GM18499 (cell line): ENCODE measurements around the gene ADAMTS10.
"Not testable (repeated sequence)": the region's sequence is repeated elsewhere in the genome, so short reads cannot be mapped to it uniquely, and the experiment has no call there.

ENCODE experiments used
- ATAC-seq: cut with Tn5 transposase; IDR thresholded peaks from one replicate; pipeline ENCODE4 v1.9.1; 2021; ENCODE audit warnings: moderate number of reproducible peaks; ENCODE audit not compliant: insufficient read depth, unreplicated experiment

Gene ADAMTS10

DNA sequence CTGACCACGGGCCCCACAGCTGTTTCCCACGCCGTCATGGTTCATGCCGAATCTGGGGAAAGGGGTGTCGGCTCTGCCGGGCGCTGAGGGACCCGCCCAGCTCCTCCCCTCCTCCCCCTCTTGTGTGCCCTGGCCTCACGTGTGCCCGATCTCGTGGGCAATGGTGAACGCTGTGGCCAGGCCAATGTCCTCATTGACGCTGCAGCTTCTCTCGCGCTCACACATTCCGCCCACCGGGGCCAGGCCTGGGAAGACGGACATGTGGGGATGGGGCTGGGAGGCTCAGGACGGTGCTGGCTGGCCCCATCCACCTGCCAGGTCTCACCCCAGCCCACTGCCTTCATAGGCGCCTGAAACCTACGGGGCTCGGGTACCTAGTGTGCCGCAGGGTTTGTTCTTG is 14.3 kb downstream of the ADAMTS10 start:
- ATAC-seq, result no peak

DNA sequence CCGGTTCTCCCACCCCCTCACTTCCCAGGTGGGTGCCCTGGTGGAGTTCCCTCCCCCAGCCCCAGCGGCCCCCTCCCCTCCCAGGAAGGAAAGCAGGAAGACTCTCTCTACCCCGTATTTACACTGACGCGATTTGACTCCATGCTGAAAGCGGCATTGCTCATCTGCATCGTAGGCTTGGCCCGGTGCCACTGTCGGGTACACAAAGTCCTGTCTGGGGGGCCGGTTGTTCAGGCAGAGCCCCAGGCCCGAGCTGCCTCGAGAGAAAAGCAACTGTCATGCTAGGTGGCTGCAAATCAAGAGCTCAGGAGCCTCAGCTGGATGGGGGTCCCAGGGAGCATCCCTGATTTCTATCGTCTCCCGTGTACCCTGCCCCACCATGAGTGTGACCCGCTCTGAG is 14.9 kb downstream of the ADAMTS10 start:
- no peak for ATAC-seq

DNA sequence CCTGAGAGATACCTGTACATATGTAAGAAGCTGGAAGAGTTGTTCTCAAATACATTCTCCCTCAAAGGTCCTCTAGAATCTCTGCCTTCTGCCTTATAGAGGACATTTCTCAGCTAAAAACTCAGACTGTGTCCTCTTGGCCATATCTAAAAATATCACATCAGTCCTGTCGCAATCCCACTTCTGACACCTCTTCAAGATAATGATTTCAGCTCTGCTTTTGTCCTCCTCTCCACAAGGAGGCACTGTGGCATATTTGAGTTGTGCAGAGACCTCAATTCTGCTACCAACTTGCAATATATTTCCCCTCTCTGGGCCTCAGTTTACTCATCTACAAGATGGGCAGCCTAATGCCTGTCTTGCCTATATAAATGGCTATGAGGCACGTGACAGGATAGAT is 16.6 kb downstream of the ADAMTS10 start:
- ATAC-seq, result no peak

DNA sequence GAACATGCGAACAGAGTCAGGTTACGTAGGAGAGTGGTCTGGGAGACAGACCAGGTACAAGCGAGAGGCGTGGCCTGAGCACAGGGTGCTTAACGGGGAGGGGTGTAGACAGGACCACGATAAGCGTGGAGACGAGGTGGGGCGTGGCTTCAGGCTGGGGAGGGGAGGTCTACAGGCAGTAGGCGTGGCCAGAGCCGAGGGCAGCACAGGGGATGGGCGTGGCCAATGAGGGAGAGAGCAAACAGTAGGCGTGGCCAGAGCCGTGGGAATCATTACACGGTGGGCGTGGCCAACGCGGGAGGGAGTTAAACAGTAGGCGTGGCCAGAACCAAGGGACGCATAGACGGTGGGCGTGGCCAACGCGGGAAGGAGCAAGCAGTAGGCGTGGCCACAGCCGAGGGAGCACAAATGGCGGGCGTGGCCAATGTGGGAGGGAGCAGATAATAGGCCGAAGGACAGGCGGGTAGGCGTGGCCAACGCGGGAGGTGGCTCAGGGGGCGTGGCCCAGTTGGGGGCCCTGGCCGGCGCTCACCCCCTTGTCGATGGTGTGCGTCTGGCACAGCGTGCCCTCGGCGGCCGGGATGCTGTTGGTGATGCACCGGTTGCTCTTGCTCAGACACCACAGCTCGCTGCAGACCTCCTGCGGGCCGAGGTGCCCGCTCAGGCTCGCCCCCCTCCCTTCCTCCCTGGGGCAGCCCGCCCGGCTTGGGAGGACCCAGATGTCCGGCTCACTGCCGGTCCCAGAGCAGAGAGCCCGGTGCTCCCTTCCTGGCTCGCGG is 18.1 kb downstream of the ADAMTS10 start:
- ATAC-seq, result no peak

DNA sequence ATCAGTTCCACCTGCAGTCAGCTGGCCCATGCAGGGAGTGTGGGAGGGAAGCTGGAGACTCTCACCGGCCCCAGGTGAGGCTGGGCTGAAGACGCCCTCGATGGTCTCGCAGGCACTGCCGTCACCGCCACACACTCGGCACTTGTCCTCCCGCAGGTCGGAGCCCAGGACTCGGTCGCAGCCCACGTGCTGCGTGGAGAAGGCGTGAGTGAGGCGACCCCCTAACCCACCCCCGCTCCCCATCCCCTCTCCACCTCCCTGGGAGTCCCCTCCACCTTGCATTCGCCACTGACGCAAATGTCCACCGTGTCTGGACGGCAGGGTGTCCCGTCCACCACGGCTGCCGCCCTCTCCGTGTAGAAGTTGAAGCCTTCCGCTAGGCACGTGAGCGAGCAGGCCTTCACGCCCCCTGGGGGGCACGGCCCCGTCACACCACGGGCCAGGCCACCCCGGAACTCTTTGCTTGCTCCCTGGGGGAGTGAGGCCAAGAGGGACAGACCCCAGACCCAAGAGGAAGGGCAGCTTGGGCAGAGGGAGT is 21.3 kb downstream of the ADAMTS10 start:
- no peak for ATAC-seq

DNA sequence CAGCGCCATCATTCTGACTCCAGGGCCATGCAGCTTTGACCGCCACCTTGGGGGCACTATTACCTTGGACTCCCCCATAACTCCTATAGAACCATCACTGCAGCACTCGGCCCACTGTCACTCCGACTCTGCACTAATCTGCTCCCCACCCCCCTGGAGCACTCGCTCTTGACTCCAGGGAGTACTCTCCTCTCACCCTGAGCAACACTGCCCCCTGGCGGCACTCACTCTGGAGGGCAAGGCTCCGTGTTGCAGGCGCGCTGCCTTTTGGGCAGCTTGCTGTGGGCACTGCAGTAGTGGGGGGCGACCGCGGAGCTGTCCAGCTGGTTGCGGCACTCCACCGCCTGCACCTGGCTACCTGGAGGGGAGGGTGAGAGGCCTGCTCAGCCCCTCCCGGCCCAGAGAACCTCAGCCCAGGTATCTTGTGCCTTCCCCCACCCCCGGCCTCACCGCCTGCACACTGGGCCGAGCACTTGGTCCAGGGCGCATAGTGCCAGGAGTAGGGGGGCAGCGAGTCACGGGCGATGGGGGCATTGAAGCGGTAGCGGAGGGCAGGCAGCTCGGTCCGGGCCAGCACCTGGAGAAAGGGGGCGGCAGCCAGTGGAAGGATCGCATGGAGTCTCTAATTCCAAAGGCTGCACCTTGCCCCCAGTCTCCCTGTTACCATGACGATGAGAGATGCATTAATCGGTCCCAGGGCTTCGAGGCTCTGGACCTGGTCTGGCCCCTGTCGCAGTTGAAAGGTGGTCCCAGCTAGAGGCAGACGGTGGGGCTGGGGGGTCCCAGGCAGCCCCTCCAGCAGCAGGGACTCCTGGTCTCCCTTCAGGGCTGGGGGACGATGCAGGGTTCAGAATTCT is 24.4 kb downstream of the ADAMTS10 start:
- no peak for ATAC-seq

DNA sequence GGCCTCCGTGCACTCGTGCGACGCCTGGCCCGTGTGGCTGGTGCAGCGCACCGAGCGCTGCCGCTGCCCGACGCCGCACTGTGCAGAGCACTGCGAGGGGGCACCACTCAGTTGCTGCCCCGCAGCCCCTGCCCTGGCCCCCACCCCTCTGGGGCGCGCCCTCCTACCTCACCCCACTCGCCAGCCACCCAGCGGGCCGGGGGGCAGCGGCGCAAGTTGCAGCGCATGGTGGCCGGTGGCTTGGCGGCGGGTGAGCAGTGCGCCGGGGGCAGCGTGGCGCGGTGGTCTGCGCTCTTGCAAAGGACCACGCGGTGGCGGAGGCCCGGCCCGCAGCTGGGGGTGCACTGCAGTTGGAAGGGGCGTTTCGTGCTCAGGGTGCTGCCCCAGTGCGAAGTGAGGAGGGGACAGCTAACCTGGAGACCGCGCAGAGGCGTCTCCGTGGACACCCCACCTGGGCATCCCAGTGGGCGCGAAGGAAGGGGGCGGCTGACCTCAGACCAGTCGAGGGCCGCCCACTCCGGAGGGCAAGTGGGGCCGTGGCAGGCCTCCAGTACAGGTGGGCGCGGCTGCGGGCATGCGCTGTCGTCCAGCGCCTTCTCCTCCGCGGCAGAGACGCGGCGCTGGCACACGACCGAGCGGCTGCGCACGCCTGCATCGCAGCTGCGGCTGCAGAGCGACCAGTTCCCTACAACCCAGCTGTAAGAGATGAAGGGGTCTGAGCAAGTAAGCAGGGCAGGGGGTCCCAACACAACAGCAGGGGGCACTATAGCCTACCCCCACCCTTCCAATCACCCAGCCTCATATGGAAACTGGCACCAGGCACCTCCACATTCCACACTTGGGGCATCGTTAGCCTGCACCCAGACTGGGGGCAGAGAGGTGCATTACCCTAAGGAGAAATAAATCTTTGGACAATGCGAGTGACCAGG is 25.3 kb downstream of the ADAMTS10 start:
- ATAC-seq, result no peak

DNA sequence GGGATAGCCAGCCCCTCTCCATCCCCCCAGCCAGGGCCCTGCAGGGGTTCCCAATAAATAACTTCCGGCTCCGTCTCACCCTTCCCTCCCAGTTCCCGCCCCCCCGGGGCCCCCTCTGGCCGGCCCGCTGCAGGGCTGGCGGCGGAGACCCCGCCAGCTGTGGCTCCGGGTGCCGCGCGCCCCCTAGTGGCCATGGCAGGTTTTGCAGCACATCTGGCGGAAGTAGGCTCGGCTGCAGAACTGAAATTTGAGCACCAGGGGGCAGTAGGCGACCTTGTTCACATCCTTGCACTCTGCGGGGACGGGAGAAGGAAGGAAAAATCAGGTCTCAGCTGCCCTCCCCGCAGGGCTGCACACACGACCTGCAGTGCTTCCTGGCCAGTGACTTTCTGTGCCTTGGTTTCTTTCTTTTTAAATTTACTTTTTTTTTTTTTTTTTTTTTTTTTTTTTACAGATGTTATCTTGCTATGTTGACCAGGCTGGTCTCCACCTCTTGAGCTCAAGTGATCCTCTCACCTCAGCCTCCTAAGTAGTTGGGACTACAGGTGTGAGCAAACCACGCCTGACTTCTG is 29.7 kb downstream of the ADAMTS10 start:
- ATAC-seq, result no peak

DNA sequence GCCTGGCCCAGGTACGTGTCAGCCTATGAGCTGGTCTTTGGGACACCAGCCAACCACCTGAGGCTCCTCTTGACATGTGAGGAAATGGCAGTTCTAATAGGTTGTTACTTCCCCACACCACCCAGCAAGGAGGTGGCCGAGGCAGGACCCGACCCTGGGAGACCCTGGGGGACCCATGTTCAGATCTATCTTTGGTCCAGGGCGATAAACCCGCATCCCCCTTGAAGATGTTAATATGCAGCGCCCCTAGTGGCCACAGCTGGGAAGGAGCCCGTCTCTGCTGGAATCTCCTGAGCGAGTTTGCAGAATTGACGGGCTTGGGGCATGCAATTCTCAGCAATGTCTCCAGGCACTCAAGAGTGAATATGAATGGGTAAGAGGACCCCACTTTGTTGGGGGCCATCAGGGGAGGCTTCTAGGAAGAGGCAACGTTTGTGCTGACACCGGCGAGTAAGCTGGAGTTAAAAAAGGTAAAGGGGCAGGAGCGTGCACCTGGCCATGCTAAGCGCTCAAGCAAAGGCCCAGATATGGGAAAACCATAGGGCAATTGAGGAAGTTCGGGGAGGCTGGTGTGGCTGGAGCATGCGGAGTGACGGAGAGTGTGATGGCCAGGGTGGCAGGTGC is 31.8 kb downstream of the ADAMTS10 start:
- no peak for ATAC-seq

DNA sequence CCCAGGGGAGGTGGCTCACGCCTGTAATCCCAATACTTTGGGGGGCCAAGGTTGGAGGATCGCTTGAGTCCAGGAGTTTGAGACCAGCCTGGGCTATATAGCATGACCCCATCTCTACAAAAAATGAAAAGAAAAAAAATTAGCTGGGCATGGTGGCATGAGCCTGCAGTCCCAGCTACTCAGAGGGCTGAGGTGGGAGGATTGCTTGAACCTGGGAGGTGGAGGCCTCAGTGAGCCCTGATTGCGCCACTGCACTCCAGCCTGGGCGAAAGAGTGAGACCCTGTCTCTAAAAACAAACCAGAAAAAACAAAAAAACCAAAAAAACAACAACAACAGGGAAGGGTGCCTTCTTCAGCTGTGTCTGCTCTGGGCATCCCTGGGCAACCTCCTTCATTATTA is 32.8 kb downstream of the ADAMTS10 start:
- ATAC-seq, result no peak

DNA sequence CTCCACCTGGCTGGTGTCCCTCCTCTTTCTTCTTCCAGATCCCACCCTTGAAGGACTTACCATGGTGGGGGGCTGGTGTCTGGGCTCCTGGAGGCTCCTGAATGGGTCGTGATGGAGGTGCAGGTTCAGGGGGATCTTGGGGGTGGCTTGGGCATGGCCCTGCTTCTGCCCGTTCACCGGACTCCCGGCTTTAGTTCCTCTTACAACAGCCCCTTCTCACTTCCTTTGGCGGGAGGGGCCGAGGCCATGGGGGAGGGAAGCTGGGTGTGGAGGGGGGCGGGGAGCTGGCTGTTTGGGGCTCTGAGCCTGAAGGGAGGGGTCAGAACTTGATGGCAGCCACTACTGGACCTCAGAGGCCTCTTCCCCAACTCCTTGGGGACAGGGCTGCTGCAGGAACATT is 33.3 kb downstream of the ADAMTS10 start, which contains the start of gene MYO1F:
Gene MYO1F (minus strand): TSS at position 196 of the 400 bp plus-strand sequence. CDS start 133 bp downstream, at position 63.
- no peak for ATAC-seq

DNA sequence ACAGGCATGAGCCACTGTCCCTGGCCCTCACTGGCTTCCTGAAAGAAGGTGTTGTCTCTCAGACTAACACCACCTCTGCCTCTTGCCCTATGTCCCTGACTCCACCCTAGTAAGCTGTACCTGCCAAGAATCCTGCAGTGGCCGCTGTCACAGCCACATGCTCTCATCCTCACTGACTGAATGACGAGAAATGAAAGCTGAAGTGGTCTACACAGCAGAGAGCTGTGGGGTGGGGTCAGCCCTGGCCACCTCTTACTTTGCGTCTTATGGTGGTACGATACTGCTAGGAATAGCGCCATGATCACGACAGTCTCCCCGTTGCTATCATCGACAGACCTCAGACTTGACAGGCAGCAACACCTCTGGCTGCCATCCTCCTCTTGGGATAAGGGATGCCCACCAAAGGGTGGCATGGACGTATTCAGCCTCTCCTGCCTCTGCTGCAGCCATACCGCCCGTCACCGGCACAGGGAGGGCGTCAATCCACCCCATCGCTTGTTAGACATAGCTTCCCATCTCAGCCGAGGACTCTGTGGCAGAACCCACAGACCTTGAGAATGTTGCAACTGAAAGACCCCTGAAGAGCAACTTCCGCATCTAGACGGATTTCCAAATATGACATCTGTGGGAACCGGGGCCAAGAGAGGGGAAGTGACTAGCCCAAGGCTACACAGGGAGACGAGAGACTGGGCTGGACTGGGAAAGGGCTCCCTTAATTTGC is 34.1 kb downstream of the ADAMTS10 start:
- ATAC-seq, result no peak

DNA sequence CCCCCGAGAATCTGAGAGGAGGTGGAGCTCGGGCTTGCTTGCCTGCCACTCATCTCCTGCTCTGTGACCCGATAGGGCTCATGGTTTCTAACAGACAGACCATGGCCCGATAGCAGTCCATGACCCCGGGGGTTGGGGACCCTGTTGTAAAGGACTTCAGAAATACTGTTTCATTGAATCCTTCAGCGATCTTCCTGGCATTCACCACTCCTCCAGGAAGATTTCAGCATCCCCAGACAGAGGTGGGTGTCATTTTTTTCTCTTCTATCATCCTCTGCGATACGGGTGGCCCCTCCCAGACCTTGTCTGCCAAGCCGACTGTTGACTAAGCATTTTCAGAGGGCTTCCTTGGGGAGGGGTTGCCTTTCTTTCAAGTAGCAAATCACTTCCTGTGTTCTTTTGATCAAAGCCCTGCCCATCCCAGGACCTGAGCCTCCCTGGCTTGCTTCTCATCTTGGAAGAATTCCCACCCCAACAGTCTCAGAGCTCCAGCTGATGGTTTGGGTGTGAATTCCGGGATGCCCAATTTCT is 35.0 kb downstream of the ADAMTS10 start:
- ATAC-seq, result no peak

DNA sequence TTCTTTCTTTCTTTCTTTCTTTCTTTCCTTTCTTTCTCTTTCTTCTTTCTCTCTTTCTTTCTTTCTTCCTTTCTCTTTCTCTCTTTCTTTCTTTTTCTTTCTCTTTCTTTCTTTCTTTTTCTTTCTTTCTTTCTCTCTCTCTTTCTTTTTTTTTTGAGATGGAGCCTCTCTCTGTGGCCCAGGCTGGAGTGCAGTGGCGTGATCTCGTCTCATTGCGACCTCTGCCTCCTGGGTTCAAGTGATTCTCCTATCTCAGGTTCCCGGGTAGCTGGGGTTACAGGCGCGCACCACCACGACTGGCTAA is 35.9 kb downstream of the ADAMTS10 start:
- not testable (repeated sequence) for ATAC-seq

DNA sequence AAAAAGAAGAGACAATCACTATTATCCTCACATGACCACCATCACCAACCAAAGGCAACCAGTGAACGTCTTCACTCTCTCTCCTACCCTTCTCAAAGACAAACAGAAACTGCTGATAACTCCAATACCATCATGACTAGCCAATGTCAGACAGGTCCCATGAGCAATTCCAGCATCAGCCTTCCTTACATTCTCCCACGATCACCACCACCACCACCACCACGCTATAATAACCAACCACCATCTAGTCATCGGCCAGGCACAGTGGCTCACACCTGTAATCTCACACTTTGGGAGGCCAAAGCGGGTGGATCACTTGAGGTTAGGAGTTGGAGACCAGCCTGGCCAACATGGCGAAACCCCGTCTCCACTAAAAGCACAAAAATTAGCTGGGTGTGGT is 37.2 kb downstream of the ADAMTS10 start:
- ATAC-seq, result no peak

DNA sequence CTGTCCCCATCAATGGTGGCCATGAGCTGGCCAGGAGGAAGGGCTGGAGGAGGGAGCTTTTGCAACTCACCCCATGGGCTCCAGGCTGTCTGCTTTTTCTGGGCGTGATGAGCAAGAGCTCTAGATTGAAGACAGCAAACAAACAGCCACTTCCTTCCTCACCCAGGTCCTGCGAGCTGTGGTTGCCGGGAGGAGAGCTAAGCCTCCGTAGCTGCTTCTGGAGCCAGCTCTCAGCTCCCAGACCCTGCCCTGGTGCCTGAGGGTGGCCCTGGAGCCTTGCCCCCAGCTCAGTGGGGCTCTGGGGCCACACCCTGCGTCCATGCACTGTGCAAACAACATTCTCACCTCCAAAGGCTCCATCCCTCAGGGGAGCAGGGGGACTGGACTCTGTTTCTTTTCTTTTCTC is 39.5 kb downstream of the ADAMTS10 start:
- ATAC-seq, result no peak

DNA sequence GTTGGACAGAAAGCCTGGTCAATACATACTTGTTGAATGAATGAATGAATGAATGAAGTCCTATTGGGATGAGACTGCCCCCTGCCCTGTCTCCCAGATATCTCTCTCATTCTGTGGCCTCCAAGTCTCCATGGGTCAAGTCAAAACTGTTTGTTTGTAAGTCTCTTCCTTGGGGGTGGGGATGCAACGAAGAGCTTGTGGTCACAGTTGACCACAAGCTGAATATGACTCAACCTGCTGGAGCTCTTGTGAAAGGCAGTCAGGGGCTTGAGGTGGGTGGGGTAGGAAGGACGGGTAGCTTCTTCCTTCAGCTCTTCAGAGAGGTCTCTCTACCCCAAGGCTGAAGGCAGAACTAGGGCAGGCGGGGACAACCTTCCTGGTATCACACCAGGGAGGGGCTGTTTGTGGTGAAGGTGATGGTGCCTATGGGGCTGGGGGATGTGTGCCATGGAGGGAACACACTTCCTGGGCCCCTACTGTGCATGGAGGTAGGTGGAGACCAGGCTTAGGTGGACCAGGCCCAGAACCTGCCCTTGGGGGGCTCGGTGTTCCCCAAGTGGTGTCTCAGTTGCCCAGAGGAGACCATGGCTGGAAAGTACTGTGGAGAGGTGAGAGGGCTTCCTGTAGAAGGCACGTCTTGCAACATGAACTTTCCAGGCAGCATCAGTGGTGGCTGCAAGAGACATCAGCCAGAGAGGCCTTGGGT is 41.3 kb downstream of the ADAMTS10 start:
- no peak for ATAC-seq

DNA sequence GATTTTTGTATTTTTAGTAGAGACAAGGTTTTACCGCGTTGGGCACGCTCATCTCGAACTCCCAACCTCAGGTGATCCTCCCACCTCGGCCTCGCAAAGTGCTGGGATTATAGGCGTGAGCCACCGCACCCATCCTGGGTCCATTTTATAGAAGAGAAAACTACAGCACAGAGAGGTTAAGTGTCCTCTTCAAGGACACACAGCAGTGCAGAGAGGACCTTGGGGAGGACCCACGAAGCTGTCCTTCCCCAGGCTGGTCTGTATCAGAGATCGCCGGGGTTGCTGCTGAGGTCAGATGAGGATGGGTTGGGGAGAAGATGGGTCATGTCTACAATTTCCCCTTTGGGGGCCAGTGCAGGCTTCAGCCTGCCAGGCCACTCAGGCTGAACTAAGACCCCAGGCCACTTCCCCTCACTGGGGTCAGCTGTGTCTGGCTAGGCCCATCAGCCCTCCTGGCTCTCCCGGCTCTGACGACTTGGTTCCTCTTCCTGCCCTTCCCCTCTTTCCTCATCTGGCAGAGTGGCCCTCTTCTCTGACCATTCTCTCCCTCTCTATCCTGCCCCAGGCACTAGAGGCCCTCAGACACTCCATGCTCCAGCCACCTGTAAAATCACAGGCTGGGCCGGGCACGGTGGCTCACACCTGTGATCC is 42.9 kb downstream of the ADAMTS10 start:
- ATAC-seq, result no peak
